ENCODE measurements around the gene PGM2L1.

- TF ChIP-seq GATA2 (IDR thresholded peaks at IDR 0.05; ENCODE audit: low read depth, low read length): 0 out of 2 replicates have a peak, but pooled peaks have one; percentile 36
- TF ChIP-seq GATA3 (IDR thresholded peaks at IDR 0.05; ENCODE audit: low read depth, low read length): peak; percentile 43; the same call in 1 of the 2 replicates
Measured at GRCh38 chr11:74388678-74389327, 9.4 kb downstream of the PGM2L1 start.

Data from SH-SY5Y (cell line).